Ascending aorta (tissue), 2 donors: Measurements from ENCODE around the gene BAIAP3. TPM values are rescaled to one million over a fixed set of nuclear protein-coding genes. Genes with fewer than 3 reads are reported as not detected.

Experiments used
- DNase-seq, 2 donors: peaks; one replicate each; pipeline ENCODE4 v3.0.0-alpha.2; 2019; ENCODE audit warnings: low spot score in 2 of 2
- H3K27ac ChIP-seq, 2 donors: fragments of 200-600 bp; sonication (generic); one replicate each; pipeline ENCODE4 v1.5.1; 2016 to 2017; ENCODE audit warnings: mild to moderate bottlenecking in 1 of 2
- H3K27me3 ChIP-seq: fragments of 200-600 bp; sonication (generic); one replicate; pipeline ENCODE4 v1.5.1; 2017
- H3K36me3 ChIP-seq, 2 donors: fragments of 200-600 bp; sonication (generic); one replicate each; pipeline ENCODE4 v1.5.1; 2016
- H3K4me1 ChIP-seq, 2 donors: fragments of 200-600 bp; sonication (generic); one replicate each; pipeline ENCODE4 v1.5.1; 2016 to 2017; ENCODE audit warnings: mild to moderate bottlenecking in 1 of 2
- H3K4me3 ChIP-seq, 2 donors: fragments of 200-600 bp; sonication (generic); one replicate each; pipeline ENCODE4 v1.5.1; 2016 to 2017; ENCODE audit warnings: mild to moderate bottlenecking in 1 of 2
- H3K9me3 ChIP-seq, 2 donors: fragments of 200-600 bp; sonication (generic); one replicate each; pipeline ENCODE4 v1.5.1; 2016
- intact Hi-C: fragments of 100-400 bp; cut with DNase I; formaldehyde crosslinking; loops from one replicate; pipeline ENCODE4 v1.15.1; 2023
- total RNA-seq: library from RNA; depleted of rRNA; stranded (reverse); fragments of >200 nt; gene quantifications from one replicate; pipeline ENCODE4 v1.1.0, GENCODE V29; 2016
- TF ChIP-seq, protein P1 (sequence below), 3 experiments: fragments of 200-600 bp in 2 of 3; fragments of 450-650 bp in 1 of 3; sonication (generic) in 2 of 3; IDR thresholded peaks; one replicate each; pipeline ENCODE4 v1.5.1; 2016 to 2019; ENCODE audit warnings: antibody characterized with exemption in 3 of 3, mild to moderate bottlenecking in 1 of 3, moderate library complexity in 1 of 3

BAIAP3 gene
- total RNA-seq, 1 donor from 2014 or later = 0.64 TPM

DNA sequence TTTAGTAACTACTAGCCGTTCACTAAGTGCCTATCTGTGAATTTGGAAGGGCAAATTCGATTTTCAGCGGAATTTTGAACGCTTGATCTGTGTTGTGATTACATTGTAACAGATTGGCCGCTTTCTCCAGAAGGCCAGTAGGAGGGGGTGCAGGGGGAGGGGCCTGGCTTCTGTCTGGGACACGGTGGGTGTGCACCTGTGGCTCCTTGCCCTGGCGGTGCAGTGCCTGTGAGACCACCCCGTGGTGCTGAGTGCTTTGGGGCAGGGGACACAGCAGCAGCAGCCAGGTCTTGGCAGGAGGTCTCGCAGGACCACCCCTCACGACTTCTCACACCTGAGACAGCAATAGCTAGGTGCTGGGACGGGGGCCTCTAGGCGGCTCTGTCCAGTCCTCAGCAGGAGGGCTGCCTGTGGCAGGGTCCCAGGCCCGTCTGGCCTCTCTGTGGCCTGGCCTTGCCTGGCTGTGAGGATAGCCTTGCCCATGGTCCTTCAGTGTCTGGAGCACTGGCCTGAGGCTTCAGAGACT lies 22.2 kb upstream of the BAIAP3 start:
- Histone ChIP-seq H3K27me3 (no peaks in the 10 kb centered on the region), H3K4me3 (peak overlapping the region; percentile 83 to 91), H3K9me3 (no peaks in the 10 kb centered on the region), H3K27ac (no peak overlapping the region), H3K36me3 (peaks cover 29 to 34% of the 10 kb centered on the region in 2 donors), H3K4me1 (peaks cover 21 to 25% of the 10 kb centered on the region in 2 donors)
- intact Hi-C loops = loop anchor here (2.0 to 5.0 kb wide), 3 partner anchors 40 to 1221 kb away; partner anchors contain the start of genes CEMP1, GNPTG and TSR3
- TF ChIP-seq, protein P1, sequence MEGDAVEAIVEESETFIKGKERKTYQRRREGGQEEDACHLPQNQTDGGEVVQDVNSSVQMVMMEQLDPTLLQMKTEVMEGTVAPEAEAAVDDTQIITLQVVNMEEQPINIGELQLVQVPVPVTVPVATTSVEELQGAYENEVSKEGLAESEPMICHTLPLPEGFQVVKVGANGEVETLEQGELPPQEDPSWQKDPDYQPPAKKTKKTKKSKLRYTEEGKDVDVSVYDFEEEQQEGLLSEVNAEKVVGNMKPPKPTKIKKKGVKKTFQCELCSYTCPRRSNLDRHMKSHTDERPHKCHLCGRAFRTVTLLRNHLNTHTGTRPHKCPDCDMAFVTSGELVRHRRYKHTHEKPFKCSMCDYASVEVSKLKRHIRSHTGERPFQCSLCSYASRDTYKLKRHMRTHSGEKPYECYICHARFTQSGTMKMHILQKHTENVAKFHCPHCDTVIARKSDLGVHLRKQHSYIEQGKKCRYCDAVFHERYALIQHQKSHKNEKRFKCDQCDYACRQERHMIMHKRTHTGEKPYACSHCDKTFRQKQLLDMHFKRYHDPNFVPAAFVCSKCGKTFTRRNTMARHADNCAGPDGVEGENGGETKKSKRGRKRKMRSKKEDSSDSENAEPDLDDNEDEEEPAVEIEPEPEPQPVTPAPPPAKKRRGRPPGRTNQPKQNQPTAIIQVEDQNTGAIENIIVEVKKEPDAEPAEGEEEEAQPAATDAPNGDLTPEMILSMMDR (IDR thresholded peaks at IDR 0.05) = no peak
- DNase-seq = no peak

DNA sequence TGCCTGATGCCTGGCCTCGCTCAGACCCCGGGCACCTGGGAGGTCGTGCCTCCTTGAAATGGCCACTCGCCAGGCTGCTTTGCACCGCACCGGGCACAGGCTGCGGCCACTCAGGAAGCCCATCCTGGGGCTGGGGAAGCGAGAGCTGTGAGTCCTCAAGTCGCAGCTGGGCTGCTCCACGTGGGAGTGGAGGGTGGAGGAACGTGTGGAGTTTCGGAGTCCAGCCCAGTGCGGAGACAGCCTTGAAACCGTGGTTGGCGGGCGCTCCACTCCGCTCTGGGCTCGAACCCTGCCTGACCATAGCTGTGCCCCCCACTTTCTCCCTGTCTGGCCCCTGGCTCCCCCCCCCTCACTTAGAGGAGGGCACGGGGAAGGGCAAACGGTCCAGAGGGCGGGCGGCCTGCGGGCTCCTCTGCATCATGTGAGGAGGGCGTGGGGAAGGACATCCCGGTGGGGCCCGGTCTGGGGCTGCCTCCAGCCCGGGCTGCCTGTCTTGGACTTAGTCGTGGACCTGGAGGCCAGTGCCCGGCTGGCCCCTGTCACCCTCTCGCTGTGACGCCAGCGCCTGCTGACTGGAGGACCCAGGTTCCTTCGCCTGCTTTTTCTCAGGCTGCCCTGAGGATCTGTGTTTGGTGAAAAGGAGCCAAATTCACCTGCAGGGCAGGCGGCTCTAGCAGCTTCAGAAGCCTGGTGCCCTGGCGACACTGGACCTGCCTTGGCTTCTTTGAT lies 21.5 kb upstream of the BAIAP3 start:
- Histone ChIP-seq H3K27ac (no peak overlapping the region), H3K27me3 (no peaks in the 10 kb centered on the region), H3K4me1 (peaks cover 21 to 25% of the 10 kb centered on the region in 2 donors), H3K4me3 (peak overlapping the region; percentile 83 to 91), H3K36me3 (peaks cover 35 to 40% of the 10 kb centered on the region in 2 donors), H3K9me3 (no peaks in the 10 kb centered on the region)
- no peak for DNase-seq
- TF ChIP-seq, protein P1 (IDR thresholded peaks at IDR 0.05) = no peak
- intact Hi-C loops = loop anchor here (2.0 to 5.0 kb wide), 3 partner anchors 39 to 1220 kb away; partner anchors contain the start of genes CEMP1, GNPTG and TSR3

DNA sequence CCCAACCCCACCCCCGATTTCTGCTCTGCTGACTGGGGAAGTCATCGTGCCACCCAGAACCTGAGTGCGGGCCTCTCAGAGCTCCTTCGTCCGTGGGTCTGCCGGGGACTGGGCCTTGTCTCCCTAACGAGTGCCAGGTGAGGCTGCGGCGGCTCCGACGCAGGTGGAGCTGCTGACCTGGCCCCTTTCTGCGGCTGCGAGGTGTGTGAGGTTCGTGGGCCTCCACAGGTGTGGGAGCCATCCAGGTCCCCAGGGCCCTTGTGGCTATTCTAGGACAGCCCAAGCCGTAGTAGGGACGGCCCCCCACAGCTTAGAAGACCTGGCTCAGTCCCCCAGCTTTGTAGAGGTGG lies 21.0 kb upstream of the BAIAP3 start:
- intact Hi-C loops = loop anchor here (5.0 kb wide), 2 partner anchors 95 to 1220 kb away; partner anchors contain the start of gene CEMP1
- Histone ChIP-seq H3K4me1 (peaks cover 21 to 25% of the 10 kb centered on the region in 2 donors), H3K36me3 (peaks cover 40 to 45% of the 10 kb centered on the region in 2 donors), H3K27ac (no peak overlapping the region), H3K9me3 (no peaks in the 10 kb centered on the region), H3K4me3 (peak overlapping the region; percentile 83 to 91), H3K27me3 (no peaks in the 10 kb centered on the region)
- TF ChIP-seq, protein P1 (IDR thresholded peaks at IDR 0.05) = no peak
- DNase-seq = no peak

DNA sequence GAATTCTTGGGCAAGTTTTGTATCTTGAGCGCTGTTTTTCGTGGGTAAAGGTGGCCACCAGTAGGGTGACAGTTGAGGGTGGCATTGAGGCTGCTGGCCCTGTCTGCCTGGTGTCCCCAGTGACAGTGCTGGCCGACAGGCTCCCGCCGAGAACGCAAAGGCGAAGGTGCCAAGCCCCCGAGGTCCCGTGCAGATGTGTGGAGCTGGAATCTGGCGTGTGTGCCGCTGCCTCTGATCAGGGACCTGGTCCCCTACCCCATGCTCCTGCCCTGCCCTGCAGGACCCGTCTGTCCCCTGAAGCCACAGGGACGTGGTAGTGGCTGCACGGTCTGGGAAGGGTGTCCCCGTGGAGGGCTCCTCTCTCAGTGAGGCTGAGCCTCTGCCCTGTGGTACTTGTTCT lies 20.5 kb upstream of the BAIAP3 start:
- no peaks in the 10 kb centered on the region for H3K27me3 ChIP-seq
- no peak overlapping the region for H3K4me3 ChIP-seq
- H3K27ac ChIP-seq = no peak overlapping the region
- no peak for DNase-seq
- H3K36me3 ChIP-seq = peaks cover 45 to 50% of the 10 kb centered on the region in 2 donors
- no peaks in the 10 kb centered on the region for H3K9me3 ChIP-seq
- H3K4me1 ChIP-seq = peaks cover 21 to 25% of the 10 kb centered on the region in 2 donors
- TF ChIP-seq, protein P1 (IDR thresholded peaks at IDR 0.05) = no peak
- intact Hi-C loops = loop anchor here (5.0 kb wide), 2 partner anchors 94 to 1219 kb away; partner anchors contain the start of gene CEMP1

DNA sequence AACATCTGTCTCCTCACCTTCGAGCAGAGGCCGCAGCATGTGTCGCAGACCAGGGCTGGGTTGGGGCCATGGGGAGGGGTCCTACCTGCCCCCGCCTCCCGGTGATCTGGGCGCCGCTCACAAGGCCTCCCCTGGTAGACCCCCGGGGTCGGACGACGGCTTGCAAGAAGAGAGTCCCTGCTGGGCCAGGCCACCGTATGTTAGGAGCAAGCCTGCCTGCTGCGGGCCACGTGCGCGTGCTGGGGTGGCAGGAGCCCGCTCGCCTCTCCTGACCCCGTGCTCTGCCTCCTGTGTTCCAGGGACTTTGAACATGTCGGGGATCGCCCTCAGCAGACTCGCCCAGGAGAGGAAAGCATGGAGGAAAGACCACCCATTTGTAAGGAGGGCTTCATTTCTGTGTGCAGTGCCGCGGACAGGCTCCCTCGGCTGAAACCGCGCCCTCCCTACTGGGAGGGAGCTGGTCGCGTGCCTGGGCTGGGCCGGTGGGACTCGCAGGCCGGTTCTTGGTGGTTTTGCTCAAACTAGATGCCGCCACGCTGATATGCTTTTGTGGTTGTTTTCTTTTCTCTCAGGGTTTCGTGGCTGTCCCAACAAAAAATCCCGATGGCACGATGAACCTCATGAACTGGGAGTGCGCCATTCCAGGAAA lies 19.6 kb upstream of the BAIAP3 start:
- H3K4me3 ChIP-seq = no peak overlapping the region
- intact Hi-C loops = loop anchor here (5.0 kb wide), 2 partner anchors 93 to 1218 kb away; partner anchors contain the start of gene CEMP1
- peaks cover 54 to 59% of the 10 kb centered on the region in 2 donors for H3K36me3 ChIP-seq
- no peaks in the 10 kb centered on the region for H3K27me3 ChIP-seq
- no peak for DNase-seq
- H3K4me1 ChIP-seq = peaks cover 21 to 25% of the 10 kb centered on the region in 2 donors
- H3K9me3 ChIP-seq = no peaks in the 10 kb centered on the region
- no peak overlapping the region for H3K27ac ChIP-seq
- TF ChIP-seq, protein P1 (IDR thresholded peaks at IDR 0.05) = no peak
